ENCODE measurements around the gene HADHA.

HADHA gene

GRCh38 chr2:26195040-26195984 is 49.1 kb downstream of the HADHA start:
- DNase-seq (ENCODE audit: insufficient read length, low spot score) (no peak), FAIRE-seq (no peak)

DNA sequence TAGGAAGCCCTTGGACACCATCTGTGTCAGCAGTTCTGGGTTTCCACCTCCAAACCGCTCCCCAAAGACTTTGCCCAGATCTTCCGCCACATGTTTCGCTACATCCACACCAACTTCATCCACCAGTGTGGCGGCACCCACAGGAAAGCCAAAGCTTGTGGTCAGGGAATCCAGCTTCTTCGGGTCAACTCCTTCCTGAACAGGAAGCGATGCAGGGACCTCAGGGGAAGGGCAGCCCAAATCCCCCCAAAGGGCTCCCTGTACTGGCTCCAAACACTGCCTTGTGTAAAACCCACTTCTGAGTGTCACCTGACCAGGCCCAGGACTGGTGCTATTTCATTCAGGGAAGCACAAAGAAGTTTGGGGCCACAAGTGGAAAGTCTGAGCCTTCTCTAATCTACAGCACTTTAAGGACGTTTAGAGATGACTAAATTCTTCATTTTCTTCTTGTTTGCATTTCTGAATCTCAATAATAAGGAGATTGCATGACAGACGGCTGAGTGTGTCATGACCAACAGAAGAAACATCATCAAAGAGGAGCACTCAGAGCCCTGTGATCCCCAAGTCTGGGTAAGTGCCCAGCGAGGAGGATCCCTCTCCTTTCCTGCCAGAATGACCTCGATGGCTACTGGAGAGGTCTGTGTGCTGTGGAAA is 50.7 kb downstream of the HADHA start:
- FAIRE-seq (no peak), DNase-seq (ENCODE audit: insufficient read length, low spot score) (no peak)

- DNase-seq (ENCODE audit: insufficient read length, low spot score) (no peak), FAIRE-seq (no peak)
Measured at GRCh38 chr2:26191316-26192159, 52.9 kb downstream of the HADHA start.

DNA sequence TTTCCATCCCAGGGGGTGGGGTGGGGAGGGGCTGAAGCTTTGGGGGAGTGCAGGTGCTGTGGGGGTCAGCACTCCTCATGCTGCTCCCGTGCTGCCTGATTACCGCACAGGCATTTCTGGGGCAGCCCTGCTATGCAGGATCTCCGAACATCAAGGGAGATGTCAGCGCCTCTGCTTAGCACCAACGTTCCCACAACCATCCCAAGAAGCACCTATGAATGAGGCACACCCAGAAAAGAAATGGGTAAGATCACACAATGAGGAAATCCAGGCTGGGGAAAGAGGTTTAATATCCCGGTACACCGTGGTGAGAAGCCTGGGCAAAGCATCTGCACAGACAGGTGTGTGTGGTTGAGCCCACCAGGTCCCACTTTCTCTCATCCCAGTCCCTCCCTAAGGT is 54.1 kb downstream of the HADHA start:
- DNase-seq (ENCODE audit: insufficient read length, low spot score) (no peak), FAIRE-seq (no peak)

DNA sequence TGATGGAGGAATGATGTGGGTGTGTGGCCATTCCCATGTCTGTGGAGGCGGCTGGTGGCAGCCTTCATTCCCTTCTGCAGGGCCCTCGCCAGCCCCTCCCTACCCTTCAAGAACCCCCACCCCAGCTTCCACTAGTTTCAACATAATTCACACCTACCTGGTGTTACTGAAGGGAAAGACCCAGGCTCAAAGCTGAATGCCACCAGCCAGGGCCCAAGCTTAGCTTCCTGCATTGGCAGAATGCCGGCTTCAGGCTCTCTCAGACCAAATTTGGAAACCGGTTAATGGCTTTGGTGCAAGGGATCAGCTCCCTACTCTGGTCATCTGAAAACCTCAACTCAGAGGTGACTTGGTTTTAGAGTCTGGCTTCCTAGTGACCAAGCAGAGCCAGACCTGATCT is 54.7 kb downstream of the HADHA start:
- no peak for FAIRE-seq

GRCh38 chr2:26189123-26189522 is 55.3 kb downstream of the HADHA start:
- FAIRE-seq (no peak), DNase-seq (ENCODE audit: insufficient read length, low spot score) (no peak)

More for the DNA sequence above, 54.7 kb downstream of the HADHA start:
- DNase-seq (ENCODE audit: insufficient read length, low spot score), result no peak

DNA sequence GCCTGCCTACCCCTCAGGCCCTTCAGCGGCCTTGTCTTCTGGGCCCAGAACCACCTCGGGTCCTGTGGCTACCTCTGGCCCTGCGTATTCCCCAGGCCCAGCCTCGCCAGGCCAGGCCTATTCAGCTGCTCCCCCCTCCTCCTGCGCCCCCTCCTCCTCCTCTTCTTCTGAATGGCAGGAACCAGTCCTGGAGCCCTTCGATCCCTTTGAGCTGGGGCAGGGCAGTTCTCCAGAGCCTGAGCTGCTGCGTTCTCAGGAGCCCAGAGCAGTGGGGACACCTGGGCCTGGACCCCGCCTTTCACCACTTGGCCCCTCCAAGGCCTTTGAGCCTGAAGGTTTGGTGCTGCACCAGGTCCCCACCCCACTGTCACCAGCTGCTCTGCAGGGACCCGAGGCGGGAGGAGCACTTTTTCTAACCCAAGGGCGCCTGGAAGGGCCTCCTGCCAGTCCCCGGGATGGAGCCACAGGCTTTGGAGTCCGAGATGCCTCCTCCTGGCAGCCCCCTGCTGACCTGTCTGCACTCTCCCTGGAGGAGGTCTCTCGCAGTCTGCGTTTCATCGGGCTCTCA is 56.8 kb downstream of the HADHA start:
- DNase-seq (ENCODE audit: insufficient read length, low spot score) (no peak), FAIRE-seq (no peak)

- DNase-seq (ENCODE audit: insufficient read length, low spot score) (no peak), FAIRE-seq (no peak)
Measured at GRCh38 chr2:26187114-26187513, 57.3 kb downstream of the HADHA start.

- DNase-seq (ENCODE audit: insufficient read length, low spot score) (no peak), FAIRE-seq (no peak)
Measured at GRCh38 chr2:26185954-26186770, 58.3 kb downstream of the HADHA start.

DNA sequence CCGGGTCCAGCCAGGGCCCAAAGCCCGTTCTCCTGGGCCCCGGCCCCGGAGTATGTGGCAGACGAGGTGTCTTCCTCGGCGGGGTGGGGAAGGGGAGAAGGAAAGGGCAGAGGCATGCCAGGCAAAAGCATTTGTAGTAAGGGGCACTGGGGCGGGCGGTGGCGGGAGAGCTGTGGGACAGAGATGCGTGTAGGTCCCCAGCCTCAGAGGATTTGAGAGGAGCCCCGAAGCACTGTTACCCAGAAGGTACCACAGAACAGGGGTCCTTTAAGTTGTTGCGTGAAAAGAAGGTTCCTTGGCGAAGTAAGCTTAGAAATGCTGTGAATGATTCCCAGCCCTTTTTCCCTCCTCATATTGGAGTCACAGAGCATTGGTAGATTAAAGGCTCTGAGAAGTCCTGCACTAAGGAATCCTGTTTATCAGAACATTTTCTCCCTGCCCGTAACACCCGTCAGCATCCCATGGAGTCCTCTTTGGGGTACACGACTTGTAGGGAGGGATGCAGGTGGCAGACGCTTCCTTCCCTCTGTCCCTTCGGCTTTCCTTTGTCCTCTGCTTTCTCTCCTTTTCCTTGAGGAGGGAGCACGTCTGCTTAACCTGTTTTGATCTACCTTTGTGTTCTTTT is 59.0 kb downstream of the HADHA start:
- FAIRE-seq, result no peak
- DNase-seq (ENCODE audit: insufficient read length, low spot score), result no peak

GRCh38 chr2:26184555-26185303 is 59.7 kb downstream of the HADHA start:
- FAIRE-seq, result no peak

DNA sequence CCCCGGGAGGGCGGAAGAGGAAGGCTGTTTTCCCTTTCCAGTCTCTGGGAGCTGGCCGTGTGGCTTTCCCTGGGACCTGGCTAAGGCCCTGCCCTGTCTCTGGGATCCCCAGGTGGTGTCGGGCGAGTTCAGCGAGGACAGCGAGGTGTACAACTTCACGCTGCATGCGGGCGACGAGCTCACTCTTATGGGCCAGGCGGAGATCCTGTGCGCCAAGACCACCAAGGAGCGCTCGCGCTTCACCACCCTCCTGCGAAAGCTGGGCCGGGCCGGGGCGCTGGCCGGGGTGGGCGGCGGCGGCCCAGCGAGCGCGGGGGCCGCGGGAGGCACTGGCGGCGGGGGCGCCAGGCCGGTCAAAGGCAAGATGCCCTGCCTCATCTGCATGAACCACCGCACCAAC is 60.3 kb downstream of the HADHA start:
- DNase-seq (ENCODE audit: insufficient read length, low spot score), result no peak
- no peak for FAIRE-seq

More at GRCh38 chr2:26184555-26185303, 59.7 kb downstream of the HADHA start:
- no peak for DNase-seq (ENCODE audit: insufficient read length, low spot score)

- DNase-seq (ENCODE audit: insufficient read length, low spot score) (no peak), FAIRE-seq (no peak)
Measured at GRCh38 chr2:26182887-26183630, 61.4 kb downstream of the HADHA start.

DNA sequence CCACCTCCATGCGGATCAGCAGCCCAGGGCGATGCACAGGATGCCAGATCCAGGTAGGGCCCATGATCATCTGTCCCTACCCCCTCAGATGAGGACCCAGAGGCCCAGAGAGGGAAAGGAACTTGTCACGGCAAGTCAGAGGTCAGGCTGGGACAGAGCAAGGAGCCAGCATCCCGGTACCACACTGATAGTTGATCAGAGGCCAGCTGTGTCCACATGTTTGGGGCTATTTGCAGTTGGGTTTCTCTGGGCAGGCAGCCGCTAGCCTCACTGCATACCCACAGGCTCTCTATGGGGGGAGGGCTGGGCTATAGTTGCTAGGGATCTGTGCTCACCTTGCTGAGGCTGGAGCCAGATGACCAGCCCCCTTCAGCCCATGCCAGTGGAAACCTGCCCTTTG is 62.0 kb downstream of the HADHA start:
- DNase-seq (ENCODE audit: insufficient read length, low spot score) (no peak), FAIRE-seq (no peak)

- DNase-seq (ENCODE audit: insufficient read length, low spot score) (no peak), FAIRE-seq (no peak)
Measured at GRCh38 chr2:26179446-26179913, 65.0 kb downstream of the HADHA start.

GRCh38 chr2:26178746-26179436 is 65.5 kb downstream of the HADHA start:
- DNase-seq (ENCODE audit: insufficient read length, low spot score) (no peak), FAIRE-seq (no peak)

DNA sequence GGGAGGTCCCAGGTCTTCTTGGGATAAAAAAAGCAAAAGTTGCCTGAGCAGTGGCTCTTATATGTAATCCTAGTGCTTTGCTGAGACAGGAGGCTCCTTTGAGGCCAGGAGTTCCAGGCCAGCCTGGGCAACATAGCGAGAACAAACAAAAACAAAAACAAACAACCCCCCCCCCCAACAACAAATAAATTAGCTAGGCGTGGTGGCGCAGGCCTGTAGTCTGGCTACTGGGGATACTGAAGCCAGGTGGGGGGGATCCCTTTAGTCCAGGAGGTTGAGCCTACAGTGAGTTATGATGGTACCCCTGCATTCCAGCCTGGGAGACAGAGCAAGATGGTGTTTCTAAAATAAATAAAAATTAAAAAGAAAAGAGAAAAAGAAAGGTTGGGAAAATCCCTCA is 66.2 kb downstream of the HADHA start:
- DNase-seq (ENCODE audit: insufficient read length, low spot score) (no peak), FAIRE-seq (no peak)
